Ectodermal cell (in vitro differentiated cells): ENCODE data around the gene RELA.
"Not testable (repeated sequence)": the region's sequence is repeated elsewhere in the genome, so short reads cannot be mapped to it uniquely, and the experiment has no call there.

Source experiments
- H3K27ac ChIP-seq: 2 replicates; pipeline ENCODE4 v1.7.0; 2013; ENCODE audit warnings: mild to moderate bottlenecking, low read depth, low read length; ENCODE audit not compliant: insufficient read depth, poor library complexity, severe bottlenecking
- H3K27me3 ChIP-seq: 2 replicates; pipeline ENCODE4 v1.7.0; 2013; ENCODE audit warnings: mild to moderate bottlenecking, low read length; ENCODE audit not compliant: insufficient read depth, control insufficient read depth, poor library complexity, severe bottlenecking
- H3K36me3 ChIP-seq: one replicate; pipeline ENCODE4 v1.7.0; 2013; ENCODE audit warnings: low read length; ENCODE audit not compliant: control insufficient read depth, insufficient read depth
- H3K4me1 ChIP-seq: one replicate; pipeline ENCODE4 v1.7.0; 2013; ENCODE audit warnings: low read length; ENCODE audit not compliant: control insufficient read depth, insufficient read depth
- H3K4me3 ChIP-seq: 2 replicates; pipeline ENCODE4 v1.7.0; 2013; ENCODE audit warnings: low read depth, low read length, control low read depth; ENCODE audit not compliant: insufficient read depth
- H3K9me3 ChIP-seq: 2 replicates; pipeline ENCODE4 v1.7.0; 2013; ENCODE audit warnings: mild to moderate bottlenecking, low read length, moderate library complexity; ENCODE audit not compliant: control insufficient read depth
- WGBS, 2 experiments: methylation state at CpG; one replicate each; pipeline ENCODE4 v1.1.7; 2013; ENCODE audit warnings: missing lambda C conversion rate in 2 of 2; 5-methylcytosine and 5-hydroxymethylcytosine counted together

The RELA gene

DNA sequence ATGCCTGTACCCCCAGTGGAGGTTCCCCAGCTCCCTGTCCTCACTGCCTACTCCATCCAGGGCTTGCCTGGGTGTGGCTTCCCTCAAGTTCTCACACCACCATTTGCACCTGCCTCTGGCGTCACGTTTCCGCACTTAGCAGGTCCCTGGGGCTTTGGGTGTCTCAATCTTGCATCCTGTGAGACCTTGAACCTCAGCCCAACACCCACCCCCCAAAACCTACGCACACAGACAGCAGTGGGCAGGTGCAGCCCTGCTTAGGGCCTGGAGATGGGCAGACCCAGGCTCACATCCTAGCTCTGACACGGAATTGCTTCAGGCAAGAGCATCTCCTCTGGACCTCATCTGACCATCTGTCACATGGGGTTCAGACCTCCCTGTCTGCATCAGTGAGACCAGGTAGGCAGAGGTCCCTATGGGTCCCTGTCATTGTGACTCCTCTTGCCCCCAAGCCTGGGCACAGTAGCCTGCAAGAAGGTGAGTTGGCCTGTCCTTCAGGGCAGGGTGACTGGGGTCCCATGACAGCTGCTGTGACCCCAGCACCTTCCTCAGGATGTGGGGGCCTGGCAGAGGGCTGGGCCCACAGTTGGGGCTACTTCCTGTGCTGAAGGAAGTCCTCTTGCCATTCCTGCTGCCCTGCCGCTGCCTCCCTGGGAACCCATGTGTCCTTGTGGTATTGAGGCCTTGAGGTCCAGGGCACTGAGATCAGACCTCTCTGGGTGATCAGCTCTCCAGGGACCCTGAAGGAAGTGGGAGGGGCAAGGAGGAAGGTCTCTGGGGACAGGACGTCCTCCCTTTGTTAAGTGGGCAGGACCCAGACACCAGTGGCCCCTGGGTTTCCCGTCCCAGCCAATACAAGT, 22.9 kb downstream of the RELA start:
- H3K4me3 ChIP-seq: no peak overlapping the region
- no peak overlapping the region for H3K27ac ChIP-seq
- WGBS, 2 experiments: 93 to 96% methylated on average over 8 of the region's 8 CpGs
- peaks cover 12% of the 10 kb centered on the region for H3K36me3 ChIP-seq
- no peaks in the 10 kb centered on the region for H3K27me3 ChIP-seq
- H3K4me1 ChIP-seq: peaks cover 16% of the 10 kb centered on the region
- no peaks in the 10 kb centered on the region for H3K9me3 ChIP-seq

DNA sequence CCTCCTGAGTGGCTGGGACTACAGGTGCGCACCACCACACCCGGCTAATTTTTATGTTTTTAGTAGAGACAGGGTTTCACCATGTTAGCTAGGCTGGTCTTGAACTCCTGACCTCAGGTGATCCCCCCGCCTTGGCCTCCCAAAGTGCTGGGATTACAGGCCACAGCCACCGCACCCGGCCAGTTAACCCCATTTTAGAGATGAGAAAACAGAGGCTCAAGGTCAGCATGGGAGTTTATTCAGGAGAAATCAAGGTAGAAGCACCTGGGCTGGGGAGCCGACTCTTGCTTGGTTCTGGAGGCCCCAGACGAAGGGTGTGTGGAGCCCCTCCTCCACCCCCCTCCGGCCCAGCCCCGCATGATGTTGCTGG, 23.5 kb downstream of the RELA start:
- peaks cover 16% of the 10 kb centered on the region for H3K4me1 ChIP-seq
- H3K9me3 ChIP-seq, H3K27me3 ChIP-seq, H3K4me3 ChIP-seq, H3K27ac ChIP-seq: not testable (repeated sequence)
- H3K36me3 ChIP-seq: peaks cover 12% of the 10 kb centered on the region
- 93 to 96% methylated on average over 9 of the region's 9 CpGs for WGBS, 2 experiments

GRCh38 chr11:65637794-65638419, 24.8 kb downstream of the RELA start, which contains the start of gene SIPA1:
Gene SIPA1, plus strand, starts transcription at chr11:65638101. Its CDS starts 2,821 bp downstream, at chr11:65640922.
- peak within 1 kb of the TSS; percentile 73 for H3K27ac ChIP-seq
- H3K27me3 ChIP-seq: no peaks in the 10 kb centered on the region
- peak within 1 kb of the TSS; percentile 57 for H3K4me3 ChIP-seq
- peaks cover 17% of the 10 kb centered on the region for H3K36me3 ChIP-seq
- no peaks in the 10 kb centered on the region for H3K9me3 ChIP-seq
- H3K4me1 ChIP-seq: peaks cover 16% of the 10 kb centered on the region
- WGBS, 2 experiments: 4% methylated on average over 46 of the region's 46 CpGs

- H3K4me1 ChIP-seq: peaks cover 16% of the 10 kb centered on the region
- 89 to 95% methylated on average over 2 to 3 of the region's 3 CpGs for WGBS, 2 experiments
These were observed 25.6 kb downstream of the RELA start for GRCh38 chr11:65637032-65637557.

GRCh38 chr11:65636108-65637031, 26.3 kb downstream of the RELA start:
- Histone ChIP-seq H3K36me3 (peaks cover 17% of the 10 kb centered on the region), H3K4me1 (peaks cover 16% of the 10 kb centered on the region), H3K27ac (no peak overlapping the region), H3K27me3 (no peaks in the 10 kb centered on the region), H3K9me3 (no peaks in the 10 kb centered on the region), H3K4me3 (no peak overlapping the region)
- 95% methylated on average over 28 of the region's 28 CpGs for WGBS, 2 experiments

More at GRCh38 chr11:65637032-65637557, 25.6 kb downstream of the RELA start:
- no peaks in the 10 kb centered on the region for H3K9me3 ChIP-seq
- H3K27me3 ChIP-seq: no peaks in the 10 kb centered on the region
- no peak overlapping the region for H3K4me3 ChIP-seq
- no peak overlapping the region for H3K27ac ChIP-seq
- peaks cover 17% of the 10 kb centered on the region for H3K36me3 ChIP-seq

GRCh38 chr11:65634905-65635731, 27.6 kb downstream of the RELA start:
- no peak overlapping the region for H3K27ac ChIP-seq
- peaks cover 16% of the 10 kb centered on the region for H3K4me1 ChIP-seq
- no peaks in the 10 kb centered on the region for H3K27me3 ChIP-seq
- no peak overlapping the region for H3K4me3 ChIP-seq
- WGBS, 2 experiments: 96 to 97% methylated on average over 46 of the region's 46 CpGs
- H3K36me3 ChIP-seq: peaks cover 22% of the 10 kb centered on the region
- no peaks in the 10 kb centered on the region for H3K9me3 ChIP-seq

DNA sequence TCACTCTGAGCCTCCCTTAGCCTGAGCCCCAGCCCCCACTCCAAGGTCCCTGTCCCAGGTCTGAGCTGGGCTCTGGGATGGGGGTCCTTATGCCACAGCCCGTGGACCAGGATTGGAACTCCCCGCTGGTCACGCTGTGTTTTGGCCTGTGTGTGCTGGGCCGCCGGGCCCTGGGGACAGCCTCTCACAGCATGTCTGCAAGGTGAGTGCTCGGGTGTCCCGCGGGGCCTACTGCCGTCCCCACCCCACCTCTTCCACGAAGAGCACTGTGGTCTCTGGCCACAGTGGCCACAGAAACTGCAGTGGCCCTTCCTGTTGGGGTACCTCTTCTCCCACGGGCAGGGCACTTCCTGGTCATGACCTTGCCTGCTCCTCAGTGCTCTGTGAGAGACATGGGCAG, 28.3 kb downstream of the RELA start:
- H3K27ac ChIP-seq: no peak overlapping the region
- no peaks in the 10 kb centered on the region for H3K27me3 ChIP-seq
- no peaks in the 10 kb centered on the region for H3K9me3 ChIP-seq
- peaks cover 16% of the 10 kb centered on the region for H3K4me1 ChIP-seq
- H3K36me3 ChIP-seq: peaks cover 24% of the 10 kb centered on the region
- 93 to 96% methylated on average over 11 of the region's 11 CpGs for WGBS, 2 experiments
- H3K4me3 ChIP-seq: no peak overlapping the region

DNA sequence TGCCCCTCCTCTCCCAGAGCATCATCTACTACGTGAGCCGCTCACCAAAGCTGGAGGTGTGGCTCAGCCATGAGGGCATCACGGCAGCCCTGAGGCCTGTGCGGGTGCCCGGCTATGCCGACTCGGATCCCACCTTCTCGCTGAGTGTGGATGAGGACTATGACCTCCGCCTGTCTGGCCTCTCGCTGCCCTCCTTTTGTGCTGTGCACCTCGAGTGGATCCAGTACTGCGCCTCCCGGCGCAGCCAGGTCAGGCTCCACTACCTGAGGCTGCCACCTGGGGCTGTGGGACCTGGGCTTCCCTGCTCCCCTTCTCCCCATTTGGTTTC, 28.6 kb downstream of the RELA start:
- 95 to 96% methylated on average over 14 of the region's 14 CpGs for WGBS, 2 experiments
- Histone ChIP-seq H3K4me1 (peaks cover 16% of the 10 kb centered on the region), H3K9me3 (no peaks in the 10 kb centered on the region), H3K4me3 (no peak overlapping the region), H3K27ac (no peak overlapping the region), H3K36me3 (peaks cover 27% of the 10 kb centered on the region), H3K27me3 (no peaks in the 10 kb centered on the region)

GRCh38 chr11:65633390-65634108, 29.2 kb downstream of the RELA start:
- H3K9me3 ChIP-seq: no peaks in the 10 kb centered on the region
- no peak overlapping the region for H3K27ac ChIP-seq
- peaks cover 27% of the 10 kb centered on the region for H3K36me3 ChIP-seq
- H3K27me3 ChIP-seq: no peaks in the 10 kb centered on the region
- no peak overlapping the region for H3K4me3 ChIP-seq
- WGBS, 2 experiments: 93 to 95% methylated on average over 20 of the region's 20 CpGs
- peaks cover 12% of the 10 kb centered on the region for H3K4me1 ChIP-seq
